GM23248 (cell line): ENCODE data around the gene HS6ST1. TPM values are rescaled to one million over a fixed set of nuclear protein-coding genes. Genes with fewer than 3 reads are reported as not detected.

ENCODE experiments used
- DNase-seq: peaks from one replicate; pipeline ENCODE4 v3.0.0-alpha.2; 2015
- H2AFZ ChIP-seq: fragments of 200-600 bp; sonication (generic); 2 replicates; pipeline ENCODE4 v1.6.1; 2016; ENCODE audit warnings: antibody characterized with exemption
- H3F3A ChIP-seq: fragments of 200-600 bp; sonication (generic); 2 replicates; pipeline ENCODE4 v1.6.1; 2016; ENCODE audit warnings: mild to moderate bottlenecking, antibody characterized with exemption, mixed run types; ENCODE audit not compliant: insufficient read depth
- H3K27ac ChIP-seq: fragments of 200-600 bp; sonication (generic); 2 replicates; pipeline ENCODE4 v1.5.1; 2016; ENCODE audit warnings: mild to moderate bottlenecking
- H3K27me3 ChIP-seq: fragments of 200-600 bp; sonication (generic); replicated peaks from 2 replicates; pipeline ENCODE4 v1.6.1; 2016; ENCODE audit warnings: mild to moderate bottlenecking; ENCODE audit not compliant: insufficient read depth
- H3K36me3 ChIP-seq: fragments of 200-600 bp; sonication (generic); 2 replicates; pipeline ENCODE4 v1.6.1; 2016; ENCODE audit warnings: low read depth, mild to moderate bottlenecking
- H3K4me1 ChIP-seq: fragments of 200-600 bp; sonication (generic); 2 replicates; pipeline ENCODE4 v1.6.1; 2016; ENCODE audit warnings: mild to moderate bottlenecking; ENCODE audit not compliant: insufficient read depth
- H3K4me2 ChIP-seq: fragments of 200-600 bp; sonication (generic); one replicate; pipeline ENCODE4 v1.6.1; 2016; ENCODE audit warnings: mild to moderate bottlenecking; ENCODE audit not compliant: unreplicated experiment
- H3K4me3 ChIP-seq: fragments of 200-600 bp; sonication (generic); 2 replicates; pipeline ENCODE4 v1.5.1; 2016; ENCODE audit warnings: mild to moderate bottlenecking
- H3K79me2 ChIP-seq: fragments of 200-600 bp; sonication (generic); 2 replicates; pipeline ENCODE4 v1.6.1; 2016; ENCODE audit warnings: mild to moderate bottlenecking; ENCODE audit not compliant: insufficient read depth
- H3K9ac ChIP-seq: fragments of 200-600 bp; sonication (generic); 2 replicates; pipeline ENCODE4 v1.6.1; 2016; ENCODE audit warnings: mild to moderate bottlenecking
- H3K9me2 ChIP-seq: fragments of 200-600 bp; sonication (generic); 2 replicates; pipeline ENCODE4 v1.6.1; 2016; ENCODE audit warnings: mixed run types, mild to moderate bottlenecking, moderate library complexity; ENCODE audit not compliant: insufficient read depth
- H3K9me3 ChIP-seq: fragments of 200-600 bp; sonication (generic); one replicate; pipeline ENCODE4 v1.6.1; 2017; ENCODE audit warnings: low read depth
- H4K20me1 ChIP-seq: fragments of 200-600 bp; sonication (generic); 2 replicates; pipeline ENCODE4 v1.6.0; 2016; ENCODE audit not compliant: insufficient read depth
- EZH2 ChIP-seq: fragments of 200-600 bp; sonication (generic); IDR thresholded peaks from 2 replicates; pipeline ENCODE4 v1.6.1; 2018; ENCODE audit warnings: antibody characterized with exemption, mild to moderate bottlenecking; ENCODE audit not compliant: insufficient read depth, poor library complexity, severe bottlenecking
- EZH2phosphoT487 ChIP-seq: fragments of 200-600 bp; sonication (generic); IDR thresholded peaks from 2 replicates; pipeline ENCODE4 v1.6.1; 2018; ENCODE audit warnings: antibody characterized with exemption, moderate library complexity, mild to moderate bottlenecking, low read depth; ENCODE audit not compliant: insufficient read depth
- WGBS, 2 experiments: methylation state at CpG; one replicate each; pipeline ENCODE4 v1.1.6; 2015 to 2017; ENCODE audit warnings: low lambda C conversion rate in 2 of 2, low coverage in 1 of 2; ENCODE audit errors: missing lambda C conversion rate in 2 of 2; 5-methylcytosine and 5-hydroxymethylcytosine counted together
- in situ Hi-C: fragments of 300-500 bp; cut with MboI; formaldehyde crosslinking; loops from 2 replicates; pipeline ENCODE4 v1.15.0; 2020
- polyA plus RNA-seq: library from polyadenylated mRNA; unstranded; fragments of >200 nt; fragmentation: Nextera tagmentation; extraction: Ambion mirVana; gene quantifications from 2 replicates; pipeline ENCODE4 v1.2.1, GENCODE V29; 2016
- total RNA-seq: library from RNA; depleted of rRNA; stranded (reverse); fragments of >200 nt; shearing (Covaris generic); gene quantifications from 2 replicates; pipeline ENCODE4 v1.2.3, GENCODE V29; 2014

Gene HS6ST1
- total and polyA plus RNA-seq, 2 experiments from 2014 or later: 3.3 to 27.3 TPM

DNA sequence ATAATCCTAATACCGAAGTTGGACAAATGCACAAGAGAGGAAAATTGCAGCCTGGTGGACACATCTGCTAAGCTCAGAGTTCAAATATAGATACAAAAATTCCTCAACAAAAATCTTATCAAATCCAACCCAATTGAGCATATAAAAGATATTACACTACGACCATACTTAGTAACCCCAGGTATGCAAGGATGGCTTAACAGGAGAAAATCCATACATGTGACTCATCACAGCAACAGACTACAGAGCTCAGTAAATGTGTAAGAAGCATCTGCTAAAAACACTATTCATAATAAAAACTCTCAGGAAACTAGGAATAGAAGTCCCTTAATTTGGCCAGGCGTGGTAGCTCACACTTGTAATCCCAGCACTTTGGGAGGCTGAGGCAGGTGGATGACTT is 28.3 kb downstream of the HS6ST1 start:
- Histone ChIP-seq H3K4me2 (no peak overlapping the region), H3K9me3 (no peaks in the 10 kb centered on the region), H4K20me1 (no peaks in the 10 kb centered on the region), H3K9me2 (no peaks in the 10 kb centered on the region), H3K4me3 (no peak overlapping the region), H3K4me1 (no peaks in the 10 kb centered on the region), H3K79me2 (peaks cover 54% of the 10 kb centered on the region), H3F3A (no peaks in the 10 kb centered on the region), H3K36me3 (no peaks in the 10 kb centered on the region), H3K27ac (no peak overlapping the region), H3K9ac (no peak overlapping the region), H3K27me3 (no peaks in the 10 kb centered on the region), H2AFZ (no peak overlapping the region)
- 95 to 97% methylated on average over 3 of the region's 3 CpGs for WGBS, 2 experiments
- peak; percentile 38 for DNase-seq
- in situ Hi-C loops: no loop called here
- TF ChIP-seq EZH2phosphoT487 (no peak), EZH2 (no peak)

- Histone ChIP-seq H3K36me3 (no peaks in the 10 kb centered on the region), H3K27me3 (no peaks in the 10 kb centered on the region), H2AFZ (no peak overlapping the region), H3K27ac (no peak overlapping the region), H3F3A (no peaks in the 10 kb centered on the region), H3K4me2 (no peak overlapping the region), H3K9ac (no peak overlapping the region), H3K9me3 (no peaks in the 10 kb centered on the region), H3K4me3 (no peak overlapping the region), H3K9me2 (no peaks in the 10 kb centered on the region), H3K4me1 (no peaks in the 10 kb centered on the region), H4K20me1 (no peaks in the 10 kb centered on the region), H3K79me2 (peaks cover 49% of the 10 kb centered on the region)
- in situ Hi-C loops: no loop called here
- 76 to 78% methylated on average over 10 of the region's 10 CpGs for WGBS, 2 experiments
- no peak for TF ChIP-seq EZH2phosphoT487
- no peak for TF ChIP-seq EZH2
- DNase-seq: no peak
Measured at GRCh38 chr2:128289439-128289838, 29.2 kb downstream of the HS6ST1 start.

GRCh38 chr2:128288781-128289180 is 29.9 kb downstream of the HS6ST1 start:
- Histone ChIP-seq H3K9me2 (no peaks in the 10 kb centered on the region), H3K27me3 (no peaks in the 10 kb centered on the region), H3K36me3 (no peaks in the 10 kb centered on the region), H2AFZ (no peak overlapping the region), H4K20me1 (no peaks in the 10 kb centered on the region), H3K4me1 (no peaks in the 10 kb centered on the region), H3K4me2 (no peak overlapping the region), H3K79me2 (peaks cover 44% of the 10 kb centered on the region), H3F3A (no peaks in the 10 kb centered on the region), H3K9me3 (no peaks in the 10 kb centered on the region), H3K27ac (no peak overlapping the region), H3K4me3 (no peak overlapping the region), H3K9ac (no peak overlapping the region)
- no peak for TF ChIP-seq EZH2
- TF ChIP-seq EZH2phosphoT487: no peak
- no peak for DNase-seq
- in situ Hi-C loops: no loop called here
- 95 to 96% methylated on average over 9 of the region's 9 CpGs for WGBS, 2 experiments

- Histone ChIP-seq H3K4me1 (no peaks in the 10 kb centered on the region), H3K27me3 (no peaks in the 10 kb centered on the region), H3K4me2 (no peak overlapping the region), H3K9ac (no peak overlapping the region), H2AFZ (no peak overlapping the region), H3F3A (no peaks in the 10 kb centered on the region), H3K36me3 (no peaks in the 10 kb centered on the region), H4K20me1 (no peaks in the 10 kb centered on the region), H3K27ac (no peak overlapping the region), H3K4me3 (no peak overlapping the region), H3K9me3 (no peaks in the 10 kb centered on the region), H3K9me2 (no peaks in the 10 kb centered on the region), H3K79me2 (peaks cover 37% of the 10 kb centered on the region)
- 94 to 95% methylated on average over 22 to 23 of the region's 23 CpGs for WGBS, 2 experiments
- in situ Hi-C loops: no loop called here
- no peak for TF ChIP-seq EZH2
- TF ChIP-seq EZH2phosphoT487: no peak
- no peak for DNase-seq
Measured at GRCh38 chr2:128287780-128288735, 30.6 kb downstream of the HS6ST1 start.
